ENCODE measurements around the gene AZU1.

DNA sequence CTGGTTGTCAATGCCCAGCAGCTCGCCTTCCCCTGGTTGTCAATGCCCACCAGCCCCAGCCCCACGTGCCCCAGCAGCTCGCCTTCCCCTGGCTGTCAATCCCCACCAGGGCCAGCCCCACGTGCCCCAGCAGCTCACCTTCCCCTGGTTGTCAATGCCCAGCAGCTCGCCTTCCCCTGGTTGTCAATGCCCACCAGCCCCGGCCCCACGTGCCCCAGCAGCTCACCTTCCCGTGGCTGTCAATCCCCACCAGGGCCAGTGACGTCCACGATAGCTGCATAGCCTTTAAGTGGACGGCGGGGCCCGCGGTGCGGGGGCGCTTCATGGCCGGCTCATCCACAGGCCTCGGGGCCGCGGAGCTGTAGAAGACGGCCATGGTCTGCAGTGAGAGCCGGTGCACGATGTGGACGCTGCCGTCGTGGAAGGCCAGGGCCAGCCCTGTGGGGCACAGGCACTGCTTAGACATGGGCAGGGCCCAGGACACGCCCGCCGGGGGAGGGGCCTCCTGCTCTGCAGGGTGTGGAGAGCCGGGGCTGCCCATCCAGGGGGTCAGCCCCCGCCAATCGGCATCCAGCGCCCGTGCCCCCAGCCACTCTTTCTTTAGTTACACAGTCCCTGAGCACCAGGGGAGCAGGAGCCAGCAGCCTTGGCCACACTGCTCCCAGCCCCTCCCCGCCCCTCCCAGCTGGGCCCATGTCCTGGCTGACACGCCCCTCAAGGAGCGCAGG lies 52.2 kb downstream of the AZU1 start:
- TF ChIP-seq, protein P1, sequence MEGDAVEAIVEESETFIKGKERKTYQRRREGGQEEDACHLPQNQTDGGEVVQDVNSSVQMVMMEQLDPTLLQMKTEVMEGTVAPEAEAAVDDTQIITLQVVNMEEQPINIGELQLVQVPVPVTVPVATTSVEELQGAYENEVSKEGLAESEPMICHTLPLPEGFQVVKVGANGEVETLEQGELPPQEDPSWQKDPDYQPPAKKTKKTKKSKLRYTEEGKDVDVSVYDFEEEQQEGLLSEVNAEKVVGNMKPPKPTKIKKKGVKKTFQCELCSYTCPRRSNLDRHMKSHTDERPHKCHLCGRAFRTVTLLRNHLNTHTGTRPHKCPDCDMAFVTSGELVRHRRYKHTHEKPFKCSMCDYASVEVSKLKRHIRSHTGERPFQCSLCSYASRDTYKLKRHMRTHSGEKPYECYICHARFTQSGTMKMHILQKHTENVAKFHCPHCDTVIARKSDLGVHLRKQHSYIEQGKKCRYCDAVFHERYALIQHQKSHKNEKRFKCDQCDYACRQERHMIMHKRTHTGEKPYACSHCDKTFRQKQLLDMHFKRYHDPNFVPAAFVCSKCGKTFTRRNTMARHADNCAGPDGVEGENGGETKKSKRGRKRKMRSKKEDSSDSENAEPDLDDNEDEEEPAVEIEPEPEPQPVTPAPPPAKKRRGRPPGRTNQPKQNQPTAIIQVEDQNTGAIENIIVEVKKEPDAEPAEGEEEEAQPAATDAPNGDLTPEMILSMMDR (IDR thresholded peaks at IDR 0.05; ENCODE audit: insufficient read depth, low read length, poor library complexity, severe bottlenecking), result no peak
- no peak for TF ChIP-seq EZH2phosphoT487 (conservative IDR thresholded peaks at IDR 0.05; ENCODE audit: low read length)
